GM18508 (cell line): ENCODE measurements around the gene MSI2.

Experiments
- ATAC-seq: cut with Tn5 transposase; IDR thresholded peaks from one replicate; pipeline ENCODE4 v1.9.1; 2021; ENCODE audit warnings: moderate number of reproducible peaks; ENCODE audit not compliant: insufficient read depth, unreplicated experiment

MSI2 gene

DNA sequence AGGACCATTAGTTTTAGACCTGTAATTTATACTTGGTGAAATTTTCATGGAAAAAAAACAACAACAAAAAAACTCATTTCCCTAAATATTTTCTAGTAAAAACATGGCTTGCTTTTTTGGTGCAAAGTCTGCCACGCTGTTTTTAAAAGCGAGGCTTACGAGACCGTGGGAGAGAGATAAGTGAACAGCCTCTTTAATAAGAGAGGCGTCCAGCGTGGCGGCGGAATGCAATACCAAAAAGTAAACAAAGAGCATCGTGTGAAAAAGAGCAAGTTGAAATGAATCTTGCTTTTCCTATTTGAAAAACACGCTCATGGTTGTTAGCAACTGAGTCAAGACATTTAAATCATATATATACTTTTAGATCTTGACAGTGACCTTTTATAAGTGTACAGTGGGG, 10.5 kb upstream of the MSI2 start:
- ATAC-seq: no peak

DNA sequence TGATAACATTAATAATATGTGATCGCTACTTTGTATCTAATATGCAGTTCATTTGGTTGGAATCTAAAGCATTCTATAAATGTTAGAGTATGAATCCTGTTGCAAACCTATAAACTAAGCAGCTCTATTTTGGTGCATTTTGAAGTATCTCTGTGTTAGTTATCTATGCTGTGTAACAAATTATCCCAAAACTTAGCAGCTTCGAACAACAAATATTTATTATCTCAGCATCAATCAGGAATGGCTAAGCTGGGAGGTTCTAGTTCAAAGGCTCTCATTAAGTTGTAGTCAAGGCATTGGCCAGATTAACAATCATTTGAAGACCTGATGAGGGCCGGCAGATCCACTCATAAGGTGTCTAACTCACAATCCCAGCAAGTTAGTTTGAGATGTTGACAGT, 10.1 kb upstream of the MSI2 start:
- ATAC-seq: no peak

GRCh38 chr17:57247261-57247660, 9.1 kb upstream of the MSI2 start:
- no peak for ATAC-seq

DNA sequence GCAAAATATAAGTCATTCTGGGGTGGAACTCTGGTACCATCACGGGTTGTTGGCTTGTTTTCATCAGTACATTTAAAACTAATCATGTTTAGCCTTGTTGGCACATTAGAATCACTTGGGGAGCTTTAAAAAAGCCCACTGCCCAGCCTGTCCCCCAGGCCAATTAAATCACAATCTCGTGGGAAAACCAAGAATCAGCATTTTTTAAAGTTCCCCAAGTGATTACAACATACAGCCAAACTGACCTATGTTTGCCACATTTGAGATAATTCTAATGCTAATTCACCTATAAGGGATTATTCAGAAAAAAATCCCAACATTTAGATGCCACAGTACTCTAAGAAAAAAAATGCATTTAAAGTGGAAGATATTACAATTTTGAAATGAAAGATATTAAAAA, 8.4 kb upstream of the MSI2 start:
- no peak for ATAC-seq

GRCh38 chr17:57249520-57249919, 6.8 kb upstream of the MSI2 start:
- ATAC-seq: no peak

DNA sequence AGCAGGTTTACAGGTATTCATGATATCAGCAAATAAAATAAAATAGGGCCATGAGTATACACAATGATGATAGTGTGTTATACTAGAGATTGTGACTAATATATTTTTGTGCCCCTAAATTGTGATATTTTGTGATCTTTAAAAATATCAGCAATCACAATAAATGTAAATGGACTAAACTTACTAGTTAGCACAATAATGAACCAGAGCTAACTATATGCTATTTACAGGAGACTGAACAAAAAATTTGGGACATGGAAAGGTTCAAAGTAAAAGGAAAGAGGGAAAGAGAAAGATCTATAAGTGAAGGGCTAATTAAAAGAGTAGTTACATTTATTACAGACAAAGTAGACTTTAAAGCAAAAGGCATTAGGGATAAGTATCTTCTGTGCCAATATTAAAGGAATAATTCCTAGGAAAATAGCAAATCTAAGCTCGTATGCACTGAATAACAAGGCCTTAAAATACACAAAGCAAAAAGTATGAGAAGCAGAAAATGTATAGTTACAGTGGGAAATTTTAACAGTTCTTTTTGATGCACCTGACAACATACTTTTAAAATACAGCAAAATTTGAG, 5.0 kb upstream of the MSI2 start:
- no peak for ATAC-seq

- no peak for ATAC-seq
Measured at GRCh38 chr17:57253362-57254065, 2.8 kb upstream of the MSI2 start.

DNA sequence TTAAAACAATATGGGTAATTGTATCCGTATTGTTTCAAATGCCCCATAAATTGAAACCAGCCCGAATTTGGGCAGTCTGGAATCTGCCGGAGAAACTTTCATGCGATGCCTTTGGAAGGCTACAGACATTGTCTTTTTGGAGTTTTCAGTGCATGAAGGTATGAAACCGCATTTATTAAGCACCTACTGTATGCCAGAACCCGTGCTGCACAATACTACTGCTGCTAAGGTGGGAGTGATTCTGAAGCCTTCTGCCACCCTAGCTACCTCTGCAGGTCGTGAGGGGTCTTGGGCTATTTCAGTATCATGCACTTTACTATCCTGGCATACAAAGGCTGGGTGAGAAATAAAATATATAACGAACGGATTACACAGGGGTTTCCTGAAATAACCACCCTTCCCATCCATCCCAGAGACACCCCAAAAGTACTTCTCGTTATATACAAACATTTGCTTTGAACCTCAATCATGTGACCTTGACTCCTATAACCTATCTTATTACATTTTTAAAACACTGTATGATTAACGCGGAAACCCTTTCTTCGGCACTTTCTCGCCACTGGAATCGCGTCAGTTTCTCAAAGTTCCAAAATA, 1.0 kb upstream of the MSI2 start:
- ATAC-seq: no peak

DNA sequence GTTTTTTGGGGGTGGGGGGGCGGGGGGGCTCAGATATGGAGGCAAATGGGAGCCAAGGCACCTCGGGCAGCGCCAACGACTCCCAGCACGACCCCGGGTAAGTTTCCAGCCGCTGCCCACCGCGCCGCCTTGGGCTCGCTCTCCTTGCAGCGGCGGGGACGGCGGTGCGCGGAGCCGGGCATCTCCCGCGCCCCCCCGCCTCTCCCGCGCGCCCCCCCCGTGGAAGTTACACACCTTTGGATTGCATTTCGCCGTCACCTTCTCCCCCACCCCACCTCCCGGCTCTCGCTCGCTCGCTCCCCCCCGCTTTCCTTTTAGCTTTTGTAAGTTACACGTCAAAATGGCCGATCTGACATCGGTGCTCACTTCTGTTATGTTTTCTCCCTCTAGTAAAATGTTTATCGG, 387 bp downstream of the MSI2 start:
- ATAC-seq: no peak

GRCh38 chr17:57257195-57257894, 1.0 kb downstream of the MSI2 start:
- ATAC-seq: no peak

DNA sequence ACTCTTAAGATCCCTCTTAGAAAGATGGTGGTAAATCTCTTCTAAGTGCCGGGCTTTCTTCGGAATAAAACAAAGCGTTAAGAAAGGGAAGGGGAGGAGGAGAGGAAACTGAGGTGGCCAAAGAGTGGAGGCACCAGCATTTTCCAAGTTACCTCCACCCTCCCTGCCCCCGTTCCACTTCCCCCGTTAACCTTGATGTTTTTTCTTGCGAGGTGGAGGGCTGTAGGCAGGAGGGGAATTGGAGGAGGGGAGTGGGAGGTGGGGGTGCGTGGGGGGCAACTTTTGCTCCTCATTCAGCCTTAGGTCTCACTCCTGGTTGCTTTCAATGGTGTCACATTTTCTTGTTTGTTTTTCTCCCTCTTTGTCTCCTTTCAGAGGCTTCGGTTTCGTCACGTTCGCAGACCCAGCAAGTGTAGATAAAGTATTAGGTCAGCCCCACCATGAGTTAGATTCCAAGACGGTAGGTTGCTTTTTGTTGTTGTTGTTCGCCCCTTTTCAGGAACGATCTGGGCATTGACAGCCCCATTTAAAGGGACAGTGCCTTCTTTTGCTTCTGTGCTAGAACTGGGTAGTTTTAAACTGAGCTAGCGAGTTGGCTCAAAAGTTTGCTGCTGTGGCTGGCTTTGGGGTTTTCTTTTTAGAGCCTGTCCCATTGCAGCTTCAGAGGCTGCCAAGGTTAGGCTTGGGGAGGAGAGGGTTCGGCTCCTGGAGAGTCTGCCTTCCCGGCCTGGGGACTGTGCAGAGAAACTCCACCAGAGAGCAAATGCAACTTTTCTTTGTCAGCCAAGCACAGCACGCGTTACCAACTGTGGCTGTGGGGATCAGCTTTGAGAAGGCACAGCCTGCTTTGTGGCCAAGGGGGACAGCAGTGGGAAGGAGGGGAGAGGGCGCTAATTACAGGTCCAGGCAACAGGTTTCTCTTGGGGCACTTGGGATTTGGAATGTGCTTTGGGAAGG, 1.9 kb downstream of the MSI2 start:
- no peak for ATAC-seq

DNA sequence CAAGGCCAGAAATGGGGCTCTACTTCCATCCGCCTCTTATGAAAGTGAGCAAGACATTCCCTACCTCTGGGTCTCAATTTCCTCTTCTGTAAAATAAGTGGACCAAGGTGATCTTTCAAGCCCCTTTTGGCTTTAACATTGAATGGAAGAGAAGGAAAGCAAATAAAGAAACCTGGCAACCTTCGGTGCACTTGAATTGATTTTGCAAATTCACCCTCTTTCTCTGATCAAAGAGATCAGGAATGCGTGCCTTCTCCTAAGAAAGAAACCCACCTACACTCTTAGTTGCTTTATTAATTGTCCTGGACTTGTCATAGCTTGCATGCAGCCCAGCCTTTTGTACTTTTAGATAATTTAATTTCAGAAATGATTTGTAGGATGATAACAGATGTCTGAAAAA, 3.0 kb downstream of the MSI2 start:
- no peak for ATAC-seq

DNA sequence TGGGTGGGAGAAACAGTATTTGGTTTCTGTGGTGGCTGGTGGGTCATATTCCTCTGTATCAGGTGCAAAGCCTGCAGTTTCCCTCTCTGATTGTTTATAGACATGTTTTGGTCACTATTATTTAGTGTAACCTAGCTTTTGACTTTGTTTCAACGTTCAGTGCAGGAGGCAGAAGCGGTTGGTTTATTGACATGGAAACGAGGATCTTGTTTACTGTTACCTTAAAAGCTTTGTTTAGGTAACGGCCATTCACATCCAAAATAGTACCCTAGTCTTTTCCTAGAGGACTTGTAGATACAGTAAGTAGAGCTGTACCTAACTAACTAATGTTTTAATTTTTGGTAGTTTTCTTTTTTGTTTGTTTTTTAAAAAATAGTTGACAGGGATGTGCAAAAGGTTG, 3.5 kb downstream of the MSI2 start:
- no peak for ATAC-seq

DNA sequence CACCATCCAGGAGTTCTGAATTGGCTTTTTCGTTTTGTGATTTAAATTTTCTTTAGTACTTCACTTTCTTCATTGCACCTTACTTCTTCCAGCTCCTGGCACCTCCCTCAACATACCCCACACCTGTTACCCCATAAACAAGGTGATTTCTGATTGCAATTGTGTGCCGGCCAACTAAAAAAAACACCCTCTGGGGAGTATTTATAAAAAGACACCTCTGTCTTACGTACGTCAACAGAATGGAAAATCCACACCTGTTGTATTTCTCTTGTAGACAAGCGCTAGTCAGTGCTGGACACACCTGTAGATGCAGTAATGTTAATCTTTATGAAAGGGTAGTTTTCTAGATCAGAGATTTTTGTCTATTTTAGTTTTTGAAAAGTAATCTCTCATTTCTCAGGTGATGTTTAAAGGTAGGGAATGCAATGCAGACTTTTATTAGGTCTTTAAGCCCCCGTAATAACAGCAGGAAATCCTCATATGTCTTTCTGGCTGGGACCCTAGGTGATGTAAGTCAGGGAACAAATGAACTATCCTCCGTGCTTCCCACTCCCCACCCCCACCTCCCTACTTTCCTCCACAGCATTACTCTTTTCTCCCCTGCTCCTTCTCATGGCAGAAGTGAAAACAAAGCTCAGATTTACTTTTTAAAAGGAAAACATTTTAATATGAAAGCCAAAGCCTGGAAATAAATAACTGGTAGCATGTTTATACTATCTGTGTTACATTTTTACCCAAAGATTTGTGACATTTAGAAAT, 4.2 kb downstream of the MSI2 start:
- no peak for ATAC-seq

DNA sequence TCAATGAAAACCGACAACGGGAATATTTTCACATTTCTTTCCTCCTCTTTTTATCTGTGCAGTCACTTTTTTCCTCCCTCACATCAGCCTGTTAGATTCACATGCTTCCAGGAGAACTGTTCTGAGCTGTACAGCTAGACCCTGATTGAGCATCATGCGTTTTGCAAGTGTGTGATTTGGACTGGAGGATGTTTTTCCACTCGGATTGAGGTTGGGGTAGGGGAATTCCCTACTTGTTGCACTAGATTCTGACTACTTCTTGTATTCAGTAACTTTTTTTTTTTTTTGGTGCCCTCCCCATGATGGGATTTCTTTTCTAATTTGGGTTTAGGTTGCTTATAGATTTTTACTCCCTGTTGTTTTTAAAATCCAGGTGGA, 4.8 kb downstream of the MSI2 start:
- no peak for ATAC-seq

GRCh38 chr17:57262557-57262956, 6.2 kb downstream of the MSI2 start:
- ATAC-seq: no peak

DNA sequence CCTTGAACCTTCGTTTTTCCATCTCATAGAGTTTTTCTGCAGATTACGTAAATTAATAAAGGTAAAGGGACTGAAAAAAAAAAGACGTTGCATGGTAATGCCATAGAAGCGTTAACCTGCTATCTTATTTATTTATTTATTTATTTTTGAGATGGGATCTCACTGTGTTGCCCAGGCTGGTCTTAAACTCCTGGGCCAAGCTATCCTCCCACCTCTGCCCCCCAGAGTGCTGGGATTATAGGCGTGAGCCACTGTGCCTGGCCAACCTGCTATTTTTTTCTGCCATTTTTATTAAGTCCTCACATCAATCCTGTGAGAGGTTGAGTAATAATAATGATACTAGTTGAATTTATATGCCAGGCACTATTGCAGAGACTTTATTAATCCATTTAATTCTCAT, 7.9 kb downstream of the MSI2 start:
- ATAC-seq: no peak

DNA sequence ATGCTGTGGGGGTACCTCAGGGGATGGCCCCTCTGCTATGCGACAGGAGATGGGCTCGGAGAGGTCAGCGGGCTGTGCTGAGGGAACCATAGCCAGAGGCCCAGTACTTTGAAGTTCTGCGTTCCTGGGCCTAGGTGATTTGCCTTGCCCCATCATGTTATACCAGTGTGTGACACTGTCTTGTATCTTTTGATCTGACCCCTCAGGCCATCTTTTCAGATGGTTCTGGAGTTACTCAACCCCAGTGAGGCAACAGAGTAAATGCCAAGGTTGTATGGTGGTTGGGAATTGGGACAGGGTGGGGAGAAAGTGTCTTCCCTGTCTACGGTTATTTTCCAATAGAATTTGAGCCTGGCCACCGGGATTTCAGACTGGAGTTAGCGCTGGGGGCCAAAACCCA, 8.5 kb downstream of the MSI2 start:
- no peak for ATAC-seq

DNA sequence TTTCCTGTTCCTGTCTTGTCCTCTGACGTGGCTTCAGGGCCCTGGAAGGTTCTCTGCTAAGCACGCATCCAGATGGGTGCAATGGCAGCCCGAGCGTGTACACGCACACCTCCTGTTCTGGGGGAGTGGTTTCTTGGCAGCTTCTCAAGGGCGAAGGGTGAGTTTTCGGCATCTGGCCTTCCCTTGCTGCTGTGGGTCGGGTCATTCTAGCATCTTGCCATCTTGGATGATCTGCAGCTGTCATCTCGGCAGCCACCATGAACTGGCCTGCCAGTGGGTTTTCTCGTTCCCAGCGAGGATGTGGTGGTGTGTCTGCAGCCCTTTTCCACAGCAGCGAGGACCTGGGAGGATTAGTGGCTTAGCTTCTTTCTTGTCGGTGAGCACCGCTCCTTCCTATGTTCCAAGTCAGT, 10.6 kb downstream of the MSI2 start:
- no peak for ATAC-seq

GRCh38 chr17:57268181-57268580, 11.9 kb downstream of the MSI2 start:
- no peak for ATAC-seq
